PFSK-1 (cell line): ENCODE results near the gene KCNK17.

ENCODE experiments used
- POLR2AphosphoS5 ChIP-seq: IDR thresholded peaks from 2 replicates; pipeline ENCODE4 v1.6.1; 2012; ENCODE audit warnings: low read depth, mild to moderate bottlenecking, control low read depth, low read length, moderate library complexity
- SIN3A ChIP-seq: IDR thresholded peaks from 2 replicates; pipeline ENCODE4 v1.6.1; 2012; ENCODE audit warnings: mild to moderate bottlenecking, low read length, moderate library complexity, borderline replicate concordance; ENCODE audit not compliant: insufficient read depth
- TAF1 ChIP-seq: IDR thresholded peaks from 2 replicates; pipeline ENCODE4 v1.6.1; 2012; ENCODE audit warnings: low read length, control low read depth, borderline replicate concordance; ENCODE audit not compliant: insufficient read depth

- TF ChIP-seq TAF1 (no peak), SIN3A (no peak), POLR2AphosphoS5 (no peak)
These were observed 1.2 kb downstream of the KCNK17 start for GRCh38 chr6:39312912-39313525.
